RWPE1 (cell line): Measurements from ENCODE around the gene SMARCB1.

Source experiments
- CTCF ChIA-PET: fragments of 350-600 bp; sonication (Branson Sonifier 250); formaldehyde crosslinking; extraction: SDS; loops from one replicate; lab custom pipeline; 2021; lab: Yijun Ruan, JAX
- POLR2A ChIA-PET: fragments of 400-600 bp; formaldehyde crosslinking; extraction: SDS; loops from one replicate; lab custom pipeline; 2020; ENCODE audit warnings: antibody characterized with exemption; ENCODE audit not compliant: low non-redundant PET; lab: Yijun Ruan, JAX
- DNase-seq: peaks from one replicate; pipeline ENCODE4 v3.0.0; 2012; ENCODE audit warnings: low spot score
- H3K27ac ChIP-seq: fragments of 450-650 bp; 2 replicates; pipeline ENCODE4 v1.5.1; 2017
- TF ChIP-seq, protein P1 (sequence below): fragments of 450-650 bp; conservative IDR thresholded peaks from 2 replicates; pipeline ENCODE4 v1.5.1; 2017; ENCODE audit warnings: low read depth, mild to moderate bottlenecking

SMARCB1 gene

DNA sequence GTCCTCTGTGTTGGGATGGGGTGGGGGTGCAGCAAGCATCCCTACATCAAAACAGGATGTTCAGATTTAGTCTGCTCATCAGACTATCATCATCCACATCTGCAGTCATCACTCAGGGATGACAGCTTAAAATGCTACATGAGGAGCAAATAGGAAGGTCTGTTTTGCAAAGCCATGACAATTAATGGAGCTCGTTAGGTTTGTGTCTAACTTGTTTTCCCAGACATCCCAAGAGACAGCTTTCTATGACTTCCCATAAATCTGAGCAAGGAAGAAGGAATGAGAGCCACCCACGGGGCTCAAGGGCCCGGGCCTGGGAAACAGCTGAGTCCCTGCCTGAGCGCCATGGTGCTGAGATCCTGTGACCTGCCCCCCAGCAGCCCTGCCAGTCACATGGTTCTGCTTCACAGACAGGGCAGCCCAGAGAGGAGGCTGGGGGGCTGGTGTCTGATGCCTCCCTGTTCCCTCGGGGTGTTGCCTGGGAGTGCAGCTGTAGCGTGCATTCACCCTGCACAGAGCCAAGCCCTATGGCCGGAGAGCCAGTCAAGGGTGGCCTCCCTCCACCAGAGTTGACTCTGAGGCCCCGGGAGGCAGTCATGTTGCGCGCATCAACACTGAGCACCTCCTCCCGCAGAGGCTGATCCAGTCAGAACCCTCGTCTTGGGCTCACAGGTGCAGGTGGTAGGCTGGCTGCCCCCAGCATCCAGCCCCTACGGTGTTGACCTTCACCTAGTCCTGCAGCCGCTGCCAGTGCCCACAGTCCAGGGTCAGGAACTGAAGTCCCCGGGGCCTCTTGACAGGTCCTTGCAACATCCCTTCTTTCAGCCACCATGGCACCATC lies 40.0 kb downstream of the SMARCB1 start:
- no peak for DNase-seq
- peak overlapping the region; percentile 64 for H3K27ac ChIP-seq
- ChIA-PET CTCF (interaction anchor here (0.6 kb wide), 1 partner anchor 84 kb away, joined by 3 read pairs; no protein-coding TSS in a partner anchor), POLR2A (no interaction called here)
- TF ChIP-seq, protein P1, sequence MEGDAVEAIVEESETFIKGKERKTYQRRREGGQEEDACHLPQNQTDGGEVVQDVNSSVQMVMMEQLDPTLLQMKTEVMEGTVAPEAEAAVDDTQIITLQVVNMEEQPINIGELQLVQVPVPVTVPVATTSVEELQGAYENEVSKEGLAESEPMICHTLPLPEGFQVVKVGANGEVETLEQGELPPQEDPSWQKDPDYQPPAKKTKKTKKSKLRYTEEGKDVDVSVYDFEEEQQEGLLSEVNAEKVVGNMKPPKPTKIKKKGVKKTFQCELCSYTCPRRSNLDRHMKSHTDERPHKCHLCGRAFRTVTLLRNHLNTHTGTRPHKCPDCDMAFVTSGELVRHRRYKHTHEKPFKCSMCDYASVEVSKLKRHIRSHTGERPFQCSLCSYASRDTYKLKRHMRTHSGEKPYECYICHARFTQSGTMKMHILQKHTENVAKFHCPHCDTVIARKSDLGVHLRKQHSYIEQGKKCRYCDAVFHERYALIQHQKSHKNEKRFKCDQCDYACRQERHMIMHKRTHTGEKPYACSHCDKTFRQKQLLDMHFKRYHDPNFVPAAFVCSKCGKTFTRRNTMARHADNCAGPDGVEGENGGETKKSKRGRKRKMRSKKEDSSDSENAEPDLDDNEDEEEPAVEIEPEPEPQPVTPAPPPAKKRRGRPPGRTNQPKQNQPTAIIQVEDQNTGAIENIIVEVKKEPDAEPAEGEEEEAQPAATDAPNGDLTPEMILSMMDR, result no peak

- ChIA-PET CTCF (interaction anchor here (0.6 kb wide), 1 partner anchor 72 kb away, joined by 4 read pairs; no protein-coding TSS in a partner anchor), POLR2A (no interaction called here)
- TF ChIP-seq, protein P1, result no peak
- H3K27ac ChIP-seq, result peak overlapping the region; percentile 64; the same call in 1 of the 2 replicates
- no peak for DNase-seq
Observed at GRCh38 chr22:23827351-23827995, 40.7 kb downstream of the SMARCB1 start.

- TF ChIP-seq, protein P1, result no peak
- DNase-seq, result no peak
- CTCF ChIA-PET, result interaction anchor here (0.6 to 1.1 kb wide), 2 partner anchors 21 to 442 kb away, joined by 3 to 5 read pairs; no protein-coding TSS in a partner anchor
- peak overlapping the region; percentile 32 for H3K27ac ChIP-seq
- POLR2A ChIA-PET, result no interaction called here
Observed at GRCh38 chr22:23828800-23829680, 42.3 kb downstream of the SMARCB1 start.

- H3K27ac ChIP-seq, result no peak overlapping the region
- TF ChIP-seq, protein P1, result no peak
- ChIA-PET CTCF (no interaction called here), POLR2A (no interaction called here)
- no peak for DNase-seq
Observed at GRCh38 chr22:23829845-23830372, 43.1 kb downstream of the SMARCB1 start.

DNA sequence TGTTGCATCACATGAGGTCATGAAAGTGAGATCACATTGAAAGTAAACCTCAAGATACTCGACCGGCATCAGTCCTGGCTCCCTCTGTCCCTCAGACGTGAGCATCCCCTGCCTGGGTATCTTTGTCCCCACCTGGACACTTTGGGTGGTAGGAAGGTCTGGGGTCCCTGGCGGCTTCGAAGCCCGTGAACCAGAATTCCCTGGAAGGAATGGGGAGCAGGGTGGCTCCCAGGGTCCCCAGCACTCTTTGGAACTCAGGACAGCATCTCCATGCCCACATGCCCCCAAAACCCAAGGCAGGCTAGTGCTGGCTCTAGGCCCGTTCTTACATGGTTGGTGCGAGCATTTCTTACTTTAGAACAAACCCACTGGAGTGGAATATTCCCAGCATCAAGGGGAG lies 44.5 kb downstream of the SMARCB1 start:
- POLR2A ChIA-PET, result no interaction called here
- CTCF ChIA-PET, result no interaction called here
- no peak for DNase-seq

More for the DNA sequence above, 44.5 kb downstream of the SMARCB1 start:
- no peak overlapping the region for H3K27ac ChIP-seq
- TF ChIP-seq, protein P1, result no peak
